ENCODE results near the gene YBX1. TPM values are rescaled to one million over a fixed set of nuclear protein-coding genes. Genes with fewer than 3 reads are reported as not detected.
"Not testable (repeated sequence)": the region's sequence is repeated elsewhere in the genome, so short reads cannot be mapped to it uniquely, and the experiment has no call there.

Gene YBX1
- total RNA-seq, 2 donors from 2014 or later: 596 to 706 TPM

DNA sequence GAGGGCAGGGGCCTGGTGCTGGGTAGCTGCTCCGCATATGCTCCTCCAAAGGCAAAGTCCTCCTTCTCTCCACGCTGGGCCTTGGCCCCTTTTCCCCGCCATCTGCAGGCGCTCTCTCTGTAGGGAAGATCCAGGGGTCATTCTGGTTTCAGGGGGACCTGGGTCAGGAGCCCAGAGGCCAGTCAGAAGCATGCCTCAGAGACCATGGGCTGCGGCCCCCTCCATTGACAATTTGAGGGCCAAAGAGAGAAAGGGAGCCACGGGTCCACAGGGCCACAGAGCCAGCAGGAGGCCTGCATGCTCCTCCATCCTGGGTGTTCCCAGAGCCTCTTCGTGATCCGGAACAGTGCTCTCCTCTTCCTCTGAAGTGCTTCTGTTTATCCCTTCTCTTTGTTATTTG is 59.9 kb downstream of the YBX1 start:
- intact Hi-C loops (cut with DNase I): loop anchor here (10.0 kb wide), 2 partner anchors 157 to 167 kb away; no protein-coding TSS in a partner anchor
- DNase-seq (ENCODE audit: low spot score): no peak

- intact Hi-C loops (cut with DNase I): loop anchor here (10.0 kb wide), 2 partner anchors 158 to 168 kb away; no protein-coding TSS in a partner anchor
These were observed 60.5 kb downstream of the YBX1 start for GRCh38 chr1:42742617-42743316.

DNA sequence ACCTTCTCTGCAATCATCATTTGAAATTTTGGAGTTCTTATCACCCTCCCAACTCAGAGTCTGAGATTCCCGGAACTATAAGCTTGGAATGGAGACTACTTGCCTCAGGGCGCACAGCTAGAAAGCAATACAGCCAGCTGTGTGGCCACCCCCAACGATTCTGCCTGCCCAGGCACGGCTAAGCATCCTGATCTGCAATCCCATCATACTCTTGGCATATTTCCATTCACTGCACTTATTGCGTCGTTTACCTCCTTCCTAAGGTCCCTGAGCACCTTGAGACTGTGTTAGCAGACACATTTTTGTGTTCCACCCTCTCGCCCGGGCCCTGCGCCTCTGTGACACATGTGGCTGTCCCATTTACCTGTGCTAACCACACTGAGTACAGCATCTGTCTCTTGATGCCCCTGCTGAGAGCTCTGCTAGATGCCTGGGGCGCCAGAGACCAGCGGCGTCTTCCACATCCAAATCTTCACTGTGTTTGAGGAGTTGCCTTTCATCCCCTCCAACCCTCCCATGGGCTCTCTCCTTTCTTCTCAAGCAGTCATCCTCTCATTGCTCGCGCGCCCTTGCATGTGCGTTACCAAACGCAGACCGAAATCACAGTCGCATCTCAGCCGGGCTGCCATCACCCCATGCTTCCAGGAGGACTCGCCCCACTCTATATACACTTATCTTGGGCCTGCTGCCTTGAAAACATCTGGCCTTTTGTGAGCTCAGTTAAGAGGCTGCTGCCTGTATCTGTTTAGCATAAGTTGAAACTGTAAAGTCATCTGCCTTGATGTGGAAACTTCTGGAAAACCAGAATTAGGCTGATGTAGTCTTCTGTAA is 61.3 kb downstream of the YBX1 start:
- no peak for DNase-seq (ENCODE audit: low spot score)
- intact Hi-C loops (cut with DNase I): loop anchor here (10.0 kb wide), 2 partner anchors 159 to 169 kb away; no protein-coding TSS in a partner anchor

More at GRCh38 chr1:42742617-42743316, 60.5 kb downstream of the YBX1 start:
- no peak for DNase-seq (ENCODE audit: low spot score)

GRCh38 chr1:42744148-42744413 is 61.9 kb downstream of the YBX1 start:
- DNase-seq (ENCODE audit: low spot score): no peak
- intact Hi-C loops (cut with DNase I): loop anchor here (10.0 kb wide), 2 partner anchors 159 to 169 kb away; no protein-coding TSS in a partner anchor

DNA sequence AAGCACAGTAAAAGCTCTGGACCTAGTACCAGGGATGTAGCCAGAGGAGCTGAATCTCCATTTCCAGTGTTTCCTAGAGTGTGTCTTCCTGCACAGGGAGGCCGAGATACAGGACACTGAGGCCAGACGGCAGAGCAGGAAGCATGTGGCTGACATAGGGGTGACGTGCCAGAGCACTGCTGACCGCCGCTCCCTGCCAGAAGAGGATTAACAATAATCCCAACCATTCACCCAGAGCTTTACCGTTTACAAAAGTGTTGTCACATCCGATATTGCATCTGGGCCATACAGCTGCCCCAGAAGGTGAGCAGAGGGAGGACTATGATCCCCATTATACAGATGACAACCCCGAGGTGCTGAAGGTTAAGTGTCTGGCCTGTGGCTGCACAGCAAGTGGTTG is 63.6 kb downstream of the YBX1 start:
- no peak for DNase-seq (ENCODE audit: low spot score)
- intact Hi-C loops (cut with DNase I): loop anchor here (10.0 kb wide), 2 partner anchors 161 to 171 kb away; no protein-coding TSS in a partner anchor

DNA sequence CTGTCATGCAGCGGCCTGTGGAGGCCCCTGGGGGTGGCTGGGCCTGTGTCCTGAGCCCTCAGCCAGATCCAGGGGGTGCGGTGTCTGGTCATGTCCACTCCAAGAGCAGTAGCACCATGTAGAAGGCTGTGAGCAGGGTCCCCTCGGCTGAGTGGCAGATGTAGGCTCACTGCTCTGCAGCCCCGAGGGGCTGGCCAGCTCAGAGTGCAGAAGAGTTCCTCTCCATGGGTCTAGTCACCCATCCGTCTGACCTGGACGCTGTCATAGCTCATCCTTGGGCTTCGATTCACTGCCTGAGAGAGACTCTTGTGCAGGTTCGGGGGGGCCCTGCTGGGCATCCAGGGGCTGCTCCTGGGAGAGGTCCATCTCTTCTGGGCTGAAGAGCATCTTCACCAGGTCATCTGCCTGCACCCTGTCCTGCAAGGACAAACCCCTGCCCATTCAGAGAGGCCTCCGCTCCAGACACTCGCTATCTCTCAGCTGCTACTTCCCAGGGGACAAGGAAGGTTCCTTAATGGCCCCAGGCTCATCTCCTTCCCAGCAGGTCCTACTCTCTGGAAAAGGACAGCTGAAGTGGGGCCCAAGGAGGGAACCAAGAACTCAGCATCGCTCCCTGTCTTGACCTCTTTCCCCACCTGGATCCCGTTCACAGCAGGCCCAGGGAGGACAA is 64.4 kb downstream of the YBX1 start:
- DNase-seq (ENCODE audit: low spot score): no peak
- intact Hi-C loops (cut with DNase I): loop anchor here (10.0 kb wide), 2 partner anchors 162 to 172 kb away; no protein-coding TSS in a partner anchor

DNA sequence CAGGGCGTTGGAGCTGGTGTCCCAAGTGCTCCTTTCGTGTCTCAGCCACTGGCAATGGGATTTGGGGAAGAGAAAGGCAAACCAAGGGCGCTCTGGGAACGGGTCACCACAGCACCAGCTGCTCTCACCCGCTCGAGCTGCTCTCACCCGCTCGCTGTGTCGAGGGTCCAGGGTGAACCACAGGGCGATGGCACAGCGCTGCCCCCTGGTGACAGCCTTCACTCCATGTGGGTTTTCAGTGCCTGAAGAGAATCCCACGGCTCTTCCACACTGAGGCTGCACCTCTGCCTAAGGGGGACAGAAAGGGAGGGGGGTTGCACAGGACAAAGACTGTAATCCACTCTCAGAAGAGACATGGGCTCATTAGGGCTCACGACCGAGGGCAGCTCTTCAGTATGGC is 64.9 kb downstream of the YBX1 start:
- DNase-seq (ENCODE audit: low spot score): no peak
- intact Hi-C loops (cut with DNase I): loop anchor here (10.0 kb wide), 2 partner anchors 162 to 172 kb away; no protein-coding TSS in a partner anchor

DNA sequence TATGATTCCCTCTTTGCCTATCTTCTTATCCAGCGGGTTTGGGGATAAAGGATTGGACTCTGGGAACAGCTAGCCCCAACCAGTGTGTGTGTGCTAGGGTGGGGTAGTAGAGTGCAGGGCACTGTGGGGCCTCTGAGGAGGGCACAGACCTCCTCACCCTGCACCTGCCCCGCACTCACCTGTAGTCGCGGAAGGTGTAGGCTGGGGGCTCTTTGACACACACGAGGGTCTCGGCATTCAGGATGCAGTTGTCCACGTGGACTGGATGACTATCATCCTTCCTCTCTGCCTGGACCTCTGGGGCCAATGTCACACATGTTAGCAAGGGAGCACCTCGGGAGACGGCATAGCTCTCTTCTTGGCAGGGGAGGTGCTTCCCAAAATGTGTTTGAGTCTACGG is 65.8 kb downstream of the YBX1 start:
- intact Hi-C loops (cut with DNase I): loop anchor here (10.0 kb wide), 2 partner anchors 163 to 173 kb away; no protein-coding TSS in a partner anchor
- DNase-seq (ENCODE audit: low spot score): no peak

GRCh38 chr1:42748461-42749410 is 66.5 kb downstream of the YBX1 start:
- DNase-seq (ENCODE audit: low spot score): no peak
- intact Hi-C loops (cut with DNase I): loop anchor here (10.0 kb wide), 2 partner anchors 164 to 174 kb away; no protein-coding TSS in a partner anchor

DNA sequence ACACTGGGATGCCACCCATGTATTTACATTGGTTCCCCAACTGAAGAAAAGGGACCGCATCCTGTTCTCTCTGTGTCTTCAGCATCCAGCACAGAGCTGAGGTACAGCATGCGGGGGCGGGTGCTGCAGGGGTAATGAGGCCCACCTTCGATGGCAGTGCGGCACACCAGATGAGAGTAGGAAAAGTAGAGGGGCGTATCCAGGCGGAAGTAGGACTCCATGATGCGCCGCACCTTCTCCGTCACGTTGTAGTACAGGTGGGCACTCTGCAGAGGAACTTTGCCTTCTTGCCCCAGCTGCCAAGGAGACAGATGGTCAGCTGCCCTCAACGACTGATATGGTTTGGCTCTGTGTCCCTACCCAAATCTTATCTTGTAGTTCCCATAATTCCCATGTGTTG is 67.8 kb downstream of the YBX1 start:
- intact Hi-C loops (cut with DNase I): no loop called here
- DNase-seq (ENCODE audit: low spot score): no peak

DNA sequence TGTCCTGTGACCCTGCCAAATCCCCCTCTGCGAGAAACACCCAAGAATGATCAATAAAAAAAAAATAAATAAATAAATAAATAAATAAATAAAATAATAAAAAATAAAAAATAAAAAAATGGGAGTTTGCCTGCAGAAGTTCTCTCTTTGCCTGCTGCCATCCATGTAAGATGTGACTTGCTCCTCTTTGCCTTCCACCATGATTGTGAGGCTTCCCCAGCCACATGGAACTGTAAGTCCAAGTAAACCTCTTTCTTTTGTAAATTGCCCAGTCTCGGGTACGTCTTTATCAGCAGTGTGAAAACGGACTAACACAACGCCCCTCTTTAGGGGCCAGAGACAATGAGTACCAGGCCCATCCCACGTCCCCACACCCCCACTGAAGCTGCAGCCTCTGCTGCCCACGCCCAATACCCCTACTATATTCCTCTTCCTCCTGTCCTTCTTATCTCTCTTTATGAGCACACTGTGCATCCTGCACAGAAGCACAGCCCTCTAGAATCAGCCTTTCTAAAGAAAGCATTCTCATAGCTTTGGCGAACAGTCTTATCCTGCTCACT is 69.4 kb downstream of the YBX1 start:
- intact Hi-C loops (cut with DNase I); DNase-seq (ENCODE audit: low spot score): not testable (repeated sequence)

DNA sequence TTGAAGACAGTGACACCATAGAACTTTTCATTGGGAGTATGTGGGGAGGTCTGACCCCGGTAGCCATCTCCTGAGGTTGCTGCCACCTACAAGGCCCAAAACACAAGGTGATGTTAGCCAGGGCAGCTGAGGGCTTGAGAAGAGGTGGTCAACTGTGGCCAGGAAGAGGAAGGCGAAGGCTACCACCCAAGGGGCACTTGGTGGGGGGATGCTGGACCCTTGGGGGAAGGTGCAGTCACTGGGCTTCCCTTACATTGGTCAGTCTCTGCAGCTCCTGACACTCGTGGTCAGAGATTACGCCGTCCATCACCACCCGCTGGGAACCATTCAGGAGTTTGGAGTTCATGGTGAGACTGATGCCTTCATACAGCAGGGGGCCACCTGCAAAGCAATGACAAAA is 70.1 kb downstream of the YBX1 start:
- intact Hi-C loops (cut with DNase I): no loop called here
- DNase-seq (ENCODE audit: low spot score): no peak

GRCh38 chr1:42753070-42753469 is 70.9 kb downstream of the YBX1 start:
- no peak for DNase-seq (ENCODE audit: low spot score)
- intact Hi-C loops (cut with DNase I): no loop called here

Other genes with a start within 250 kb of the YBX1 start
- gene ZMYND12, start 226.4 kb upstream of the YBX1 start, total RNA-seq: under 1 TPM in 1 of 2 donors, not detected in 1; 0.69 TPM
- 10 to 100 TPM; 47.0 to 55.9 TPM for gene PPCS, start 225.9 kb upstream of the YBX1 start, total RNA-seq
- gene CCDC30, start 219.1 kb upstream of the YBX1 start, total RNA-seq: 1 to 10 TPM; 4.3 to 4.6 TPM
- 10 to 100 TPM; 13.2 to 21.7 TPM for gene PPIH, start 24.0 kb upstream of the YBX1 start, total RNA-seq
- not detected for gene CLDN19, start 57.8 kb downstream of the YBX1 start, total RNA-seq
- gene P3H1, start 84.6 kb downstream of the YBX1 start, total RNA-seq: 10 to 100 TPM; 28.4 to 45.0 TPM
- 1 to 10 TPM; 6.0 to 6.5 TPM for gene C1orf50, start 84.8 kb downstream of the YBX1 start, total RNA-seq
- not detected for gene TMEM269, start 102.6 kb downstream of the YBX1 start, total RNA-seq
- 1 to 10 TPM; 6.9 to 7.3 TPM for gene ERMAP, start 134.7 kb downstream of the YBX1 start, total RNA-seq
- gene SVBP, start 135.0 kb downstream of the YBX1 start, total RNA-seq: 10 to 100 TPM; 14.3 to 16.0 TPM
- gene ZNF691, start 164.2 kb downstream of the YBX1 start, total RNA-seq: 1 to 10 TPM; 4.5 to 5.1 TPM